Esophagus muscularis mucosa (tissue), 4 donors: ENCODE measurements around the gene LRP2BP. TPM values are rescaled to one million over a fixed set of nuclear protein-coding genes. Genes with fewer than 3 reads are reported as not detected.

ENCODE experiments used
- DNase-seq: peaks from one replicate; pipeline ENCODE4 v3.0.0-alpha.2; 2017; ENCODE audit errors: extremely low spot score
- H3K27ac ChIP-seq, 4 donors: fragments of 200-600 bp; sonication (generic); replicated peaks in 1 of 4; 1 replicate in 3 of 4; 2 replicates in 1 of 4; pipeline ENCODE4 v1.5.1; 2016 to 2019; ENCODE audit warnings: mild to moderate bottlenecking in 1 of 4
- H3K27me3 ChIP-seq, 4 donors: fragments of 200-600 bp; sonication (generic); one replicate each; pipeline versions ENCODE4 v1.5.1 to v1.6.0; 2016 to 2019
- H3K36me3 ChIP-seq, 4 donors: fragments of 200-600 bp; sonication (generic); one replicate each; pipeline ENCODE4 v1.5.1; 2016 to 2019
- H3K4me1 ChIP-seq, 4 donors: fragments of 200-600 bp; sonication (generic); one replicate each; pipeline ENCODE4 v1.5.1; 2016 to 2019
- H3K4me3 ChIP-seq, 4 donors: fragments of 200-600 bp; sonication (generic); 1 replicate in 2 of 4; 2 replicates in 2 of 4; pipeline ENCODE4 v1.5.1; 2016 to 2019; ENCODE audit warnings: mild to moderate bottlenecking in 4 of 4, moderate library complexity in 1 of 4
- H3K9me3 ChIP-seq, 4 donors: fragments of 200-600 bp; sonication (generic); 1 replicate in 3 of 4; 2 replicates in 1 of 4; pipeline ENCODE4 v1.5.1; 2016 to 2019
- EP300 ChIP-seq: sonication (generic); formaldehyde crosslinking; IDR thresholded peaks from one replicate; pipeline ENCODE4 v1.6.1; 2017; ENCODE audit warnings: antibody characterized with exemption
- POLR2A ChIP-seq: fragments of 450-650 bp; IDR thresholded peaks from one replicate; pipeline ENCODE4 v1.6.1; 2017; ENCODE audit warnings: antibody characterized with exemption, moderate library complexity, mild to moderate bottlenecking, low read depth
- POLR2AphosphoS5 ChIP-seq, 2 donors: sonication (generic); formaldehyde crosslinking; IDR thresholded peaks; one replicate each; pipeline ENCODE4 v1.6.1; 2017; ENCODE audit warnings: antibody characterized with exemption in 2 of 2
- WGBS: methylation state at CpG from one replicate; pipeline ENCODE4 v1.1.5; 2018; 5-methylcytosine and 5-hydroxymethylcytosine counted together
- intact Hi-C: fragments of 100-400 bp; cut with DNase I; formaldehyde crosslinking; loops from one replicate; pipeline ENCODE4 v1.15.1; 2023
- total RNA-seq, 4 donors: library from RNA; depleted of rRNA; stranded (reverse); fragments of >200 nt; gene quantifications; one replicate each; pipeline versions ENCODE4 v1.1.0 to v1.2.1, GENCODE V29; 2016
- TF ChIP-seq, protein P1 (sequence below), 3 experiments: fragments of 200-600 bp in 2 of 3; fragments of 450-650 bp in 1 of 3; sonication (generic) in 2 of 3; IDR thresholded peaks; one replicate each; pipeline ENCODE4 v1.5.1; 2017 to 2019; ENCODE audit warnings: antibody characterized with exemption in 3 of 3, mild to moderate bottlenecking in 2 of 3, moderate library complexity in 1 of 3

LRP2BP gene
- total RNA-seq, 4 donors from 2014 or later, result 0.46 to 2.1 (median 0.57) TPM

DNA sequence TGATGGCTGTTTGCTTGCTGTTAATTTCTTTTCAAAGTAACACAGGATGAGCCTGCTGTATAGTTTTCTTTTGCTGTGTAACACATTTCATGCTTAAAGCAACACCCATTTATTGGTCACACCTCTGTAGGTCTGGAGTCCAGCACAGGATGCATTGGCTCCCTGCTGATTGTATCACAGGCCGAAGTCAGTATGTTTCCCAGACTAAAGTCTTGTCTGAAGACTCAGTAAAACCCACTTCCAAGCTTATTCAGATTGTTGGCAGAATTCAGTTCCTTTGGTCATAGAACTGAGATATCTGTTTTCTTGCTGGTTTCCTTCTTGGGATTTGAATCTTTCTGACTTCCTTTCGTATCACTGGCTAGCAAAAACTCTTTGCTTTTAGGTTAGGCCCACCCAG lies 54.3 kb downstream of the LRP2BP start:
- WGBS, result 98% methylated on average over 2 of the region's 2 CpGs
- Histone ChIP-seq H3K27ac (no peak overlapping the region), H3K9me3 (no peaks in the 10 kb centered on the region), H3K4me3 (no peak overlapping the region), H3K27me3 (no peaks in the 10 kb centered on the region), H3K36me3 (peaks cover 0 to 24% (median 11%) of the 10 kb centered on the region in 4 donors), H3K4me1 (peaks cover 12 to 22% (median 17%) of the 10 kb centered on the region in 4 donors)
- no peak for DNase-seq
- intact Hi-C loops, result no loop called here
- TF ChIP-seq POLR2AphosphoS5 (IDR thresholded peaks at IDR 0.05), result no peak
- TF ChIP-seq, protein P1, sequence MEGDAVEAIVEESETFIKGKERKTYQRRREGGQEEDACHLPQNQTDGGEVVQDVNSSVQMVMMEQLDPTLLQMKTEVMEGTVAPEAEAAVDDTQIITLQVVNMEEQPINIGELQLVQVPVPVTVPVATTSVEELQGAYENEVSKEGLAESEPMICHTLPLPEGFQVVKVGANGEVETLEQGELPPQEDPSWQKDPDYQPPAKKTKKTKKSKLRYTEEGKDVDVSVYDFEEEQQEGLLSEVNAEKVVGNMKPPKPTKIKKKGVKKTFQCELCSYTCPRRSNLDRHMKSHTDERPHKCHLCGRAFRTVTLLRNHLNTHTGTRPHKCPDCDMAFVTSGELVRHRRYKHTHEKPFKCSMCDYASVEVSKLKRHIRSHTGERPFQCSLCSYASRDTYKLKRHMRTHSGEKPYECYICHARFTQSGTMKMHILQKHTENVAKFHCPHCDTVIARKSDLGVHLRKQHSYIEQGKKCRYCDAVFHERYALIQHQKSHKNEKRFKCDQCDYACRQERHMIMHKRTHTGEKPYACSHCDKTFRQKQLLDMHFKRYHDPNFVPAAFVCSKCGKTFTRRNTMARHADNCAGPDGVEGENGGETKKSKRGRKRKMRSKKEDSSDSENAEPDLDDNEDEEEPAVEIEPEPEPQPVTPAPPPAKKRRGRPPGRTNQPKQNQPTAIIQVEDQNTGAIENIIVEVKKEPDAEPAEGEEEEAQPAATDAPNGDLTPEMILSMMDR (IDR thresholded peaks at IDR 0.05), result no peak
- no peak for TF ChIP-seq EP300
- TF ChIP-seq POLR2A, result no peak

DNA sequence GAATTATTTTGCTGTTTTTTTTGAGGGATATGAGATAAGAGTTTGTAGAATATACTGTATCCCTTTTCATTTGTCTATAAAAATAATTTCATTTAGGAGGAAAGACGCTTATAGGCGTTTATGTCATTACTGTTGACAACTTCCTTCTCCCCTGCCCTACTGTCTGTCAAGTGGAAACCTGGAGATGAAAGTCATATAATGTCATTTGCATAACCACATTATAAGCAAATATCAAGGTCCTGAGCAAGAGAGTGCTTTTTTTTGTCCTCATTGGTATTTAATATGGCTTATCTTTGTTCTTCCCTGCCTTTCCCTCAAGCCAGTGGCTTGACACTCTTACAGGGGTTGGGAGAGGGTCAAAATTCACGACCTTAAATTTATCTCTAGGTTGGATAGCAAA lies 55.8 kb downstream of the LRP2BP start:
- no peak for DNase-seq
- no peaks in the 10 kb centered on the region for H3K27me3 ChIP-seq
- peaks cover 0 to 24% (median 11%) of the 10 kb centered on the region in 4 donors for H3K36me3 ChIP-seq
- H3K9me3 ChIP-seq, result no peaks in the 10 kb centered on the region
- no peak overlapping the region for H3K4me3 ChIP-seq
- H3K27ac ChIP-seq, result no peak overlapping the region
- intact Hi-C loops, result no loop called here
- 88% methylated on average over 3 of the region's 3 CpGs for WGBS
- H3K4me1 ChIP-seq, result peaks cover 11 to 15% (median 12%) of the 10 kb centered on the region in 4 donors
- TF ChIP-seq POLR2A (no peak), EP300 (no peak), POLR2AphosphoS5 (IDR thresholded peaks at IDR 0.05) (no peak)
- TF ChIP-seq, protein P1 (IDR thresholded peaks at IDR 0.05), result no peak

DNA sequence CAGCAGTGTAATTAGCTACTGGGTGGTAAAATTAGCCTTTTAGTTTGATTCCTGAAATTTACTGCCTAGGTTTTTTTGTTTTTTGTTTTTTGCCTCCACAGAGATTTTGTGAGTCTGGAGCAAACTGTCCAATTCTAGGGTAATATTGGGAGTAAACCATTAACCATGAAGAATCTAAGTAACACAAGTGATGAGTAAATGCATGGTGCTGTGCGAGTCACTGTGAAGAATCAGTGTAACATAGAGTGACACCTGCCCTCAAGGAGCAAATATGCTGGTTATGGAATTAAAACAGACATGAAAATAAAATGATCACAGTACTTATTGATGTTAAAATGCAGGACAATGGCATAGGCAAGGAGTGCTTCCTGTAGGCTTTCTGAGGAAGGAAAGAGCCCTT lies 60.1 kb downstream of the LRP2BP start:
- no peak overlapping the region for H3K27ac ChIP-seq
- intact Hi-C loops, result no loop called here
- no peak overlapping the region for H3K4me3 ChIP-seq
- H3K36me3 ChIP-seq, result peaks cover 0 to 4% (median 0%) of the 10 kb centered on the region in 4 donors
- TF ChIP-seq EP300, result no peak
- TF ChIP-seq POLR2AphosphoS5 (IDR thresholded peaks at IDR 0.05), result no peak
- TF ChIP-seq, protein P1 (IDR thresholded peaks at IDR 0.05), result no peak
- no peak for TF ChIP-seq POLR2A
- no peaks in the 10 kb centered on the region for H3K4me1 ChIP-seq
- H3K9me3 ChIP-seq, result no peaks in the 10 kb centered on the region
- 100% methylated on average over 1 of the region's 1 CpG for WGBS
- no peak for DNase-seq
- no peaks in the 10 kb centered on the region for H3K27me3 ChIP-seq

DNA sequence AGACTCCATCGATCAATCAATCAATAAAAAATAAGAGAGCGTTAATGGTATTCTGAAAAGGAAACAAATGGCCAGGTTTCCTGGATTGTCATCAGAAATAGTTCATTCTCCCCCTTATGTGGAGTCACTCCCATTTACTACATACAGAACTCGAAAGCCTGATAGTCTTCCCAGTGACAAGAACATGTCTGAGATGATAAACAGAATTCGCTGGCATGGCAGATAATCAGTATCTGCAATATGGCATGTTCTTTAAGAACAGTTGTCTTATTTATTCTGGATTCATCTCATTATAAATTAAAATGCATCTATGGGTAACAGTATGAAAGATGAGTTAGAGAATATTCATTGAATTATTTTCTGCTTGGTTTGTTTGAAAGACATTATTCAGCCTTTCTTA lies 61.4 kb downstream of the LRP2BP start:
- 97% methylated on average over 4 of the region's 4 CpGs for WGBS
- no peak for DNase-seq
- TF ChIP-seq, protein P1 (IDR thresholded peaks at IDR 0.05), result no peak
- TF ChIP-seq POLR2A (no peak), POLR2AphosphoS5 (IDR thresholded peaks at IDR 0.05) (no peak), EP300 (no peak)
- Histone ChIP-seq H3K36me3 (peaks cover 0 to 4% (median 0%) of the 10 kb centered on the region in 4 donors), H3K9me3 (no peaks in the 10 kb centered on the region), H3K27ac (no peak overlapping the region), H3K27me3 (no peaks in the 10 kb centered on the region), H3K4me3 (no peak overlapping the region), H3K4me1 (no peaks in the 10 kb centered on the region)
- intact Hi-C loops, result no loop called here
